HepG2 (cell line): Measurements from ENCODE around the gene TESK1. TPM values are rescaled to one million over a fixed set of nuclear protein-coding genes. Genes with fewer than 3 reads are reported as not detected.

Experiments
- ATF7-NPFF ChIP-seq: sonication (generic); formaldehyde crosslinking; IDR thresholded peaks from 2 replicates; pipeline ENCODE4 v1.8.1; 2023; ENCODE audit warnings: mild to moderate bottlenecking, low read depth, missing genetic modification reagents, moderate library complexity
- CBX5 ChIP-seq: sonication (generic); formaldehyde crosslinking; IDR thresholded peaks from 2 replicates; pipeline ENCODE4 v1.4.0; 2020; ENCODE audit warnings: missing genetic modification reagents, borderline replicate concordance
- NFATC3 ChIP-seq: sonication (generic); formaldehyde crosslinking; IDR thresholded peaks from 2 replicates; pipeline ENCODE4 v1.5.1; 2020; ENCODE audit warnings: mild to moderate bottlenecking, missing genetic modification reagents
- PPARG ChIP-seq: conservative IDR thresholded peaks from 2 replicates; pipeline ENCODE4 v1.6.1; 2016; ENCODE audit warnings: missing biosample characterization, missing genetic modification reagents
- RBAK ChIP-seq: sonication (generic); formaldehyde crosslinking; IDR thresholded peaks from 2 replicates; pipeline ENCODE4 v1.5.1; 2020; ENCODE audit warnings: mild to moderate bottlenecking, missing genetic modification reagents
- RFX1 ChIP-seq: fragments of 450-650 bp; IDR thresholded peaks from 2 replicates; pipeline ENCODE4 v1.6.1; 2017
- ZBTB14 ChIP-seq: sonication (generic); formaldehyde crosslinking; IDR thresholded peaks from 2 replicates; pipeline ENCODE4 v1.4.0; 2020; ENCODE audit warnings: missing genetic modification reagents
- ZNF224 ChIP-seq: sonication (generic); formaldehyde crosslinking; IDR thresholded peaks from 2 replicates; pipeline ENCODE4 v1.5.0; 2020; ENCODE audit warnings: mild to moderate bottlenecking, missing genetic modification reagents
- ZNF235 ChIP-seq: sonication (generic); formaldehyde crosslinking; IDR thresholded peaks from 2 replicates; pipeline ENCODE4 v1.8.1; 2023; ENCODE audit warnings: mild to moderate bottlenecking, missing genetic modification reagents, borderline replicate concordance
- ZSCAN12 ChIP-seq: sonication (generic); formaldehyde crosslinking; IDR thresholded peaks from 2 replicates; pipeline ENCODE4 v1.9.0; 2021; ENCODE audit warnings: mild to moderate bottlenecking, missing genetic modification reagents
- ZZZ3 ChIP-seq: sonication (generic); formaldehyde crosslinking; IDR thresholded peaks from 2 replicates; pipeline ENCODE4 v1.4.0; 2020; ENCODE audit warnings: missing genetic modification reagents, mild to moderate bottlenecking, borderline replicate concordance
- polyA plus RNA-seq, 8 experiments: library from polyadenylated mRNA; depleted of rRNA in 3 of 8; stranded (reverse) in 7 of 8; unstranded in 1 of 8; fragments of >200 nt; fragmentation: Illumina TruSeq in 4 of 8; extraction: Trizol in 4 of 8; gene quantifications; 2 replicates each; pipeline versions ENCODE4 v1.2.1 to v1.2.3, GENCODE V29; 2011 to 2016; ENCODE audit warnings: low read depth in 4 of 8, missing spikeins in 1 of 8, mixed read lengths in 1 of 8; ENCODE audit not compliant: insufficient read depth in 1 of 8
- total RNA-seq, 5 experiments: library from RNA; depleted of rRNA; stranded (reverse); fragments of >200 nt; fragmentation: Illumina TruSeq; extraction: Trizol; gene quantifications; 2 replicates each; pipeline ENCODE4 v1.2.3, GENCODE V29; 2016; ENCODE audit warnings: low read depth in 1 of 5
- TF ChIP-seq, protein P1 (sequence below): sonication (generic); formaldehyde crosslinking; IDR thresholded peaks from 2 replicates; pipeline ENCODE4 v1.4.0; 2020; ENCODE audit warnings: mild to moderate bottlenecking, missing genetic modification reagents, borderline replicate concordance
- TF ChIP-seq, protein P2 (sequence below): sonication (generic); formaldehyde crosslinking; conservative IDR thresholded peaks from 2 replicates; pipeline ENCODE4 v1.5.0; 2020; ENCODE audit warnings: missing genetic modification reagents
- TF ChIP-seq, protein P3 (sequence below): sonication (generic); formaldehyde crosslinking; IDR thresholded peaks from 2 replicates; pipeline ENCODE4 v1.5.1; 2020; ENCODE audit warnings: mild to moderate bottlenecking, missing genetic modification reagents, borderline replicate concordance
- TF ChIP-seq, protein P4 (sequence below): IDR thresholded peaks from 2 replicates; pipeline ENCODE4 v1.6.1; 2018; ENCODE audit warnings: missing genetic modification reagents
- TF ChIP-seq, protein P5 (sequence below): sonication (generic); formaldehyde crosslinking; IDR thresholded peaks from 2 replicates; pipeline ENCODE4 v1.5.0; 2020; ENCODE audit warnings: mild to moderate bottlenecking, low read depth, missing genetic modification reagents, borderline replicate concordance
- TF ChIP-seq, protein P6 (sequence below): sonication (generic); formaldehyde crosslinking; IDR thresholded peaks from 2 replicates; pipeline ENCODE4 v1.4.0; 2020; ENCODE audit warnings: missing genetic modification reagents

Gene TESK1
- total and polyA plus RNA-seq, 2 of the 13 experiments (the other 11 are each of a cell fraction or from before 2014, with no cell fraction given): 7.3 to 13.6 TPM

GRCh38 chr9:35657546-35658136 is 52.6 kb downstream of the TESK1 start, which contains the start of gene RMRP (continued):
- TF ChIP-seq, protein P1, sequence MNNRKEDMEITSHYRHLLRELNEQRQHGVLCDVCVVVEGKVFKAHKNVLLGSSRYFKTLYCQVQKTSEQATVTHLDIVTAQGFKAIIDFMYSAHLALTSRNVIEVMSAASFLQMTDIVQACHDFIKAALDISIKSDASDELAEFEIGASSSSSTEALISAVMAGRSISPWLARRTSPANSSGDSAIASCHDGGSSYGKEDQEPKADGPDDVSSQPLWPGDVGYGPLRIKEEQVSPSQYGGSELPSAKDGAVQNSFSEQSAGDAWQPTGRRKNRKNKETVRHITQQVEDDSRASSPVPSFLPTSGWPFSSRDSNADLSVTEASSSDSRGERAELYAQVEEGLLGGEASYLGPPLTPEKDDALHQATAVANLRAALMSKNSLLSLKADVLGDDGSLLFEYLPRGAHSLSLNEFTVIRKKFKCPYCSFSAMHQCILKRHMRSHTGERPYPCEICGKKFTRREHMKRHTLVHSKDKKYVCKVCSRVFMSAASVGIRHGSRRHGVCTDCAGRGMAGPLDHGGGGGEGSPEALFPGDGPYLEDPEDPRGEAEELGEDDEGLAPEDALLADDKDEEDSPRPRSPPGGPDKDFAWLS: no peak
- TF ChIP-seq, protein P2, sequence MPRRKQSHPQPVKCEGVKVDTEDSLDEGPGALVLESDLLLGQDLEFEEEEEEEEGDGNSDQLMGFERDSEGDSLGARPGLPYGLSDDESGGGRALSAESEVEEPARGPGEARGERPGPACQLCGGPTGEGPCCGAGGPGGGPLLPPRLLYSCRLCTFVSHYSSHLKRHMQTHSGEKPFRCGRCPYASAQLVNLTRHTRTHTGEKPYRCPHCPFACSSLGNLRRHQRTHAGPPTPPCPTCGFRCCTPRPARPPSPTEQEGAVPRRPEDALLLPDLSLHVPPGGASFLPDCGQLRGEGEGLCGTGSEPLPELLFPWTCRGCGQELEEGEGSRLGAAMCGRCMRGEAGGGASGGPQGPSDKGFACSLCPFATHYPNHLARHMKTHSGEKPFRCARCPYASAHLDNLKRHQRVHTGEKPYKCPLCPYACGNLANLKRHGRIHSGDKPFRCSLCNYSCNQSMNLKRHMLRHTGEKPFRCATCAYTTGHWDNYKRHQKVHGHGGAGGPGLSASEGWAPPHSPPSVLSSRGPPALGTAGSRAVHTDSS (CRISPR knock-in tag): no peak; the same call in none of the 2 replicates
- TF ChIP-seq ZNF235 (no peak), PPARG (CRISPR knock-in tag) (peak; percentile 83), RFX1 (peak; percentile 87), ATF7-NPFF (peak; percentile 98), RBAK (no peak; the same call in 1 of the 2 replicates), ZNF224 (0 out of 2 replicates have a peak, but pooled peaks have one; percentile 22), ZZZ3 (peak; percentile 90; the same call in 1 of the 2 replicates), NFATC3 (peak; percentile 99), CBX5 (CRISPR knock-in tag) (peak; percentile 91; the same call in 1 of the 2 replicates), ZSCAN12 (CRISPR knock-in tag) (peak; percentile 97), ZBTB14 (CRISPR knock-in tag) (peak; percentile 67; the same call in 1 of the 2 replicates)
- TF ChIP-seq, protein P3, sequence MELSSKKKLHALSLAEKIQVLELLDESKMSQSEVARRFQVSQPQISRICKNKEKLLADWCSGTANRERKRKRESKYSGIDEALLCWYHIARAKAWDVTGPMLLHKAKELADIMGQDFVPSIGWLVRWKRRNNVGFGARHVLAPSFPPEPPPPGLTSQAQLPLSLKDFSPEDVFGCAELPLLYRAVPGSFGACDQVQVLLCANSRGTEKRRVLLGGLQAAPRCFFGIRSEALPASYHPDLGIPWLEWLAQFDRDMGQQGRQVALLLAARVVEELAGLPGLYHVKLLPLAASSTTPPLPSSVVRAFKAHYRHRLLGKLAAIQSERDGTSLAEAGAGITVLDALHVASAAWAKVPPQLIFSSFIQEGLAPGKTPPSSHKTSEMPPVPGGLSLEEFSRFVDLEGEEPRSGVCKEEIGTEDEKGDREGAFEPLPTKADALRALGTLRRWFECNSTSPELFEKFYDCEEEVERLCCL (CRISPR knock-in tag): 0 out of 2 replicates have a peak, but pooled peaks have one; percentile 56
- TF ChIP-seq, protein P4, sequence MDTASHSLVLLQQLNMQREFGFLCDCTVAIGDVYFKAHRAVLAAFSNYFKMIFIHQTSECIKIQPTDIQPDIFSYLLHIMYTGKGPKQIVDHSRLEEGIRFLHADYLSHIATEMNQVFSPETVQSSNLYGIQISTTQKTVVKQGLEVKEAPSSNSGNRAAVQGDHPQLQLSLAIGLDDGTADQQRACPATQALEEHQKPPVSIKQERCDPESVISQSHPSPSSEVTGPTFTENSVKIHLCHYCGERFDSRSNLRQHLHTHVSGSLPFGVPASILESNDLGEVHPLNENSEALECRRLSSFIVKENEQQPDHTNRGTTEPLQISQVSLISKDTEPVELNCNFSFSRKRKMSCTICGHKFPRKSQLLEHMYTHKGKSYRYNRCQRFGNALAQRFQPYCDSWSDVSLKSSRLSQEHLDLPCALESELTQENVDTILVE (CRISPR knock-in tag): peak; percentile 92
- TF ChIP-seq, protein P5, sequence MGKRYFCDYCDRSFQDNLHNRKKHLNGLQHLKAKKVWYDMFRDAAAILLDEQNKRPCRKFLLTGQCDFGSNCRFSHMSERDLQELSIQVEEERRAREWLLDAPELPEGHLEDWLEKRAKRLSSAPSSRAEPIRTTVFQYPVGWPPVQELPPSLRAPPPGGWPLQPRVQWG: no peak
- TF ChIP-seq, protein P6, sequence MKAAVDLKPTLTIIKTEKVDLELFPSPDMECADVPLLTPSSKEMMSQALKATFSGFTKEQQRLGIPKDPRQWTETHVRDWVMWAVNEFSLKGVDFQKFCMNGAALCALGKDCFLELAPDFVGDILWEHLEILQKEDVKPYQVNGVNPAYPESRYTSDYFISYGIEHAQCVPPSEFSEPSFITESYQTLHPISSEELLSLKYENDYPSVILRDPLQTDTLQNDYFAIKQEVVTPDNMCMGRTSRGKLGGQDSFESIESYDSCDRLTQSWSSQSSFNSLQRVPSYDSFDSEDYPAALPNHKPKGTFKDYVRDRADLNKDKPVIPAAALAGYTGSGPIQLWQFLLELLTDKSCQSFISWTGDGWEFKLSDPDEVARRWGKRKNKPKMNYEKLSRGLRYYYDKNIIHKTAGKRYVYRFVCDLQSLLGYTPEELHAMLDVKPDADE (CRISPR knock-in tag): no peak
